Measurements from ENCODE around the gene BDKRB1. TPM values are rescaled to one million over a fixed set of nuclear protein-coding genes. Genes with fewer than 3 reads are reported as not detected.
"Not testable (repeated sequence)": the region's sequence is repeated elsewhere in the genome, so short reads cannot be mapped to it uniquely, and the experiment has no call there.

The BDKRB1 gene
- total RNA-seq, 1 donor from 2014 or later: 1.1 TPM

GRCh38 chr14:96242126-96242525, 13.9 kb upstream of the BDKRB1 start:
- Histone ChIP-seq H3K27me3 (ENCODE audit: control insufficient read depth, insufficient read depth, low read length) (no peaks in the 10 kb centered on the region), H3K4me3 (ENCODE audit: low read depth, low read length) (no peak overlapping the region), H3K36me3 (ENCODE audit: control insufficient read depth, insufficient read depth, low read length) (peaks cover 9% of the 10 kb centered on the region)
- TF ChIP-seq CTCF (IDR thresholded peaks at IDR 0.05; ENCODE audit: insufficient read depth, low read length, severe bottlenecking): no peak
- FAIRE-seq: no peak
- no peak for DNase-seq (ENCODE audit: low read depth)

DNA sequence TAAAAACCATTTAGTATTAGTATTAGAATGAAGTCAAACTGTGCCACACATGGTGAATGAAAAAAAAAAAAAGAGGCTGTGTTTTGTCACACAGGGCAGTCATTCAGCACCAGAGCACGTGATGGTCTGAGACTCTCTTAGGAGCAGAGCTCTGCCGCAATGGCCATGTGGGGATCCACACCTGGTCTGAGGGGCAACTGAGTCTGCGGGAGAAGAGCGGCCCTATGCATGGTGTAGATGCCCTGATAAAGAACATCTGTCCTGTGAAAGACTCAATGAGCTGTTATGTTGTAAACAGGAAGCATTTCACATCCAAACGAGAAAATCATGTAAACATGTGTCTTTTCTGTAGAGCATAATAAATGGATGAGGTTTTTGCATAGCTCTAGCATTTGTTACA, 12.2 kb upstream of the BDKRB1 start:
- no peak overlapping the region for H3K4me3 ChIP-seq (ENCODE audit: low read depth, low read length)
- H3K36me3 ChIP-seq (ENCODE audit: control insufficient read depth, insufficient read depth, low read length): peaks cover 7% of the 10 kb centered on the region
- no peak for TF ChIP-seq CTCF (IDR thresholded peaks at IDR 0.05; ENCODE audit: insufficient read depth, low read length, severe bottlenecking)
- H3K27me3 ChIP-seq (ENCODE audit: control insufficient read depth, insufficient read depth, low read length): no peaks in the 10 kb centered on the region
- DNase-seq (ENCODE audit: low read depth) (no peak), FAIRE-seq (no peak)

GRCh38 chr14:96245074-96245473, 10.9 kb upstream of the BDKRB1 start:
- DNase-seq (ENCODE audit: low read depth); FAIRE-seq; H3K36me3 ChIP-seq (ENCODE audit: control insufficient read depth, insufficient read depth, low read length); H3K27me3 ChIP-seq (ENCODE audit: control insufficient read depth, insufficient read depth, low read length); H3K4me3 ChIP-seq (ENCODE audit: low read depth, low read length): not testable (repeated sequence)

DNA sequence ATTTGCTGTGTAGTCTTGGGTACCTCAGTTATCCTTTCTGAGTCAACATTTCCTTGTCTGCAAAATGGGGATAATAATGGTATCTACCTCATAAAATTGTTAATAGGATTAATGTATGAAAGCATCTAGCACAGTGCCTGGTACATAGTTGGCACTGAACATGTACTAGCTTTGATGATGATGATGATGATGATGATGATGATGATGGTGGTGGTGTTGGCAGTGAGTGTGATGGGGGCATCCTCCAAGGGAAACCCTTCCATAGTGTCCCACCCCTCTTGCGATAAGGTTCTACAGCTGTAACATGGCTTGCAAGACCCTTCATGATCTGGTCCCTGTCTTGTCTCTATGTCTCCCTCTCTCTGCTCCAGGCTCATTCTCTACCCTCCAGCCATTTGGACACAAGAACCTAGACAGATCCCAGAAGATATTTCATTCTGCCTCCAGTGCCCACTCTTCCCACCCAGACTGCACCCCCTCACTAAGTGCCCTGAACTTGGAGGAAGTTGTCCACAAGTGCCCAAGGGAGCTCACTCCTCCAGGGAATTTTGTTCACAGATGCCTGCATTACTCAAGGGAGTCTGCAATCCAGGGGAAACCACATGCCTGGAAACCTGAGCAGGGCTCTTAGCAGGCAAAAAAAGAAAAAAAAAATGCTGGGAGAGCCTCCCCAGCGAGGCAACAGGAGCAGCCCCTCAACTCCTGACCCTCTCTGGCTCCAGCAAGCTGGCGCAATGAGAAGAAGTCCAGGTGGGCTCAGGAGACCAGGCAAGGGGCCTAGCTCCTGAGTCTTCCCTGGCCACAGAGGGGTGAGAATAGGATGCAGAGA, 10.1 kb upstream of the BDKRB1 start:
- peaks cover 3% of the 10 kb centered on the region for H3K36me3 ChIP-seq (ENCODE audit: control insufficient read depth, insufficient read depth, low read length)
- no peak for TF ChIP-seq CTCF (IDR thresholded peaks at IDR 0.05; ENCODE audit: insufficient read depth, low read length, severe bottlenecking)
- no peak overlapping the region for H3K4me3 ChIP-seq (ENCODE audit: low read depth, low read length)
- FAIRE-seq: no peak
- peak; percentile 68 for DNase-seq (ENCODE audit: low read depth)
- no peaks in the 10 kb centered on the region for H3K27me3 ChIP-seq (ENCODE audit: control insufficient read depth, insufficient read depth, low read length)

DNA sequence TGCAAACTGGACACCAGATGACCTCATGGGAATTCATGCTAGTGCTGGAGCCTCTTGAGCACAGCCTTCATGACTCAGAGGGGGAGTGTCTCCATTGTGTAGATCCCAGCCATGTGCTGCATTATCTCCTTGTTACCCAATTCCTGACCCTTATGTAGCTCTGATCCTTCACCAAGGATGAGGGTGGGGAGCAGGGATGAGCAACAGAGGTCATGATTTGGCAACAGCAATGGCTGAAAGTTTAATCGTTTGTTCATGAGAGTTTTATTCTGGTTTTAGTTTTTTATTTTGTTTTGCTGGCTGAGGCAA, 9.5 kb upstream of the BDKRB1 start:
- Histone ChIP-seq H3K27me3 (ENCODE audit: control insufficient read depth, insufficient read depth, low read length) (no peaks in the 10 kb centered on the region), H3K36me3 (ENCODE audit: control insufficient read depth, insufficient read depth, low read length) (no peaks in the 10 kb centered on the region), H3K4me3 (ENCODE audit: low read depth, low read length) (no peak overlapping the region)
- TF ChIP-seq CTCF (IDR thresholded peaks at IDR 0.05; ENCODE audit: insufficient read depth, low read length, severe bottlenecking): no peak
- peak; percentile 98 for DNase-seq (ENCODE audit: low read depth)
- peak; percentile 98 for FAIRE-seq

GRCh38 chr14:96247031-96247430, 9.0 kb upstream of the BDKRB1 start:
- TF ChIP-seq CTCF (IDR thresholded peaks at IDR 0.05; ENCODE audit: insufficient read depth, low read length, severe bottlenecking): no peak
- Histone ChIP-seq H3K4me3 (ENCODE audit: low read depth, low read length) (no peak overlapping the region), H3K27me3 (ENCODE audit: control insufficient read depth, insufficient read depth, low read length) (no peaks in the 10 kb centered on the region), H3K36me3 (ENCODE audit: control insufficient read depth, insufficient read depth, low read length) (no peaks in the 10 kb centered on the region)
- no peak for FAIRE-seq
- DNase-seq (ENCODE audit: low read depth): no peak
